GM19099 (cell line): ENCODE measurements around the gene STAMBP.

Experiments
- POLR2A ChIP-seq: IDR thresholded peaks from 3 replicates; pipeline ENCODE4 v1.6.1; 2011; ENCODE audit warnings: low read depth; ENCODE audit not compliant: insufficient read length; ENCODE audit errors: extremely low read depth

The STAMBP gene

DNA sequence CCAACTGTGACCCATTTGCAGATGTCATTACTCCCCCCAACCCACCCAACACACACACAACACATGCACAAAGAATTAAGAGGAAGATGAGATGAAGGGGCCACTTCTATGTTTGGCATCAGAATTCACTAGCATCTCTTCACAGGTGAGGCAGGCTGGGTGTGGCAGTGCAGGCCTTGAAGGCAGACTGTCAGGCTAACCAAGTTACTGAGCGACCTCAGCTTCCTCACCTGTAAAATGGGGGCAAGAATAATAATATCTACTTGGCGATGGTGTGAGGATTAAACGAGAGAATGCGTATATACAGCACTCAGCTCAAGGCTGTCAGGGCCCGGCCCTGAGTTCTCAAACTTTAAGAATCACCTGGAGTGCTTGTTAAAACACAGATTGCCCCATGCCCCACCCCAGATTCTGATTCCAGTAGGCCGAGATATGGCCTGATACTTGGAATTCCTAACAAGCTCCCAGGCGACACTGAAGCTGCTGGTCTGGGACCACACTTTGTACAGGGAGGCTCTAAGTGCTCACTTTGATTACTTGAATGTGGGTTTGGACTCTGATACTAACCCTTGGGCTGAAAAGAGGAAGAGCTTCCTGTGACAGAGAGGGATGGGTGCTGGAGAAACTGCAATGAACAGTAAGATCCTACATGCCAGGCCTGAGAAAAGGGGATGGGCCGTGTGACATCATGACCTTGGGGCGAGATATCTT, 65.2 kb downstream of the STAMBP start:
- TF ChIP-seq POLR2A, result no peak

DNA sequence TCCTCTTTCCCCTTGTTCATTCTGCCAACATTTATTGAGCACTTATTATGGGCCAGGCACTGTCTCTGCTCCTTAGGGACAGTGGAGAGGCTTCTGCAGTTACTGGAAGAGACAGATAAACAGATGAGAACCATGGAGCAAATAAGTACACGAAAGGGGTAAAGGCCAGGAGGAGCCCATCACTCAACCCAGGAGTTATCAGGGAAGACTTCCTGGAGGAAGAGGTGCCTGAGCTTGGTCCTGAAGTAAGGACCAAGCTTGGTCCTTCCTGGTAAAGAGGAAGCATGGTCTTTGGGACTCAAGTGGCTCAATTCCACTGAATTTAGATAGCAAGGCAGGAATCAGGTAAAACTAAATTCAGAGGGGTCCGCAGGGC, 65.7 kb downstream of the STAMBP start:
- TF ChIP-seq POLR2A, result no peak

- no peak for TF ChIP-seq POLR2A
Observed at GRCh38 chr2:73894877-73895276, 66.1 kb downstream of the STAMBP start.

- no peak for TF ChIP-seq POLR2A
Observed at GRCh38 chr2:73895473-73895872, 66.7 kb downstream of the STAMBP start.

GRCh38 chr2:73896362-73897239, 67.8 kb downstream of the STAMBP start:
- TF ChIP-seq POLR2A, result no peak

DNA sequence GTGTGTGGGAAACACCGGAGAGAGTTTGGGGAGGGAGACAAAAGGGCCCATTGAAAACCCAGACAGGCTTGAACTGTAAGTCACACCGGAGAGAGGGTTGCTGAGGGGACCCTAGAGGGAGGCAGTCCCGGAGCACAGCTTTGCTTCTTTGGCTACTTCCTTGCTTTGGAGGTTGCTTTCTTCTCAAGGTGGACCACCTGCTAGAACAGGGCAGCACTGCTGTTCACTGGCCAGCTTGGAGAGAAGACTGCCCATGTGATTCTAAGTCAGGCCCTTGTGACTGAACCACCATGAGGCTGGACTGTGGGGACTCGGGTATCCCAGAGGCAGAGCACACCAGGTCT, 68.5 kb downstream of the STAMBP start:
- no peak for TF ChIP-seq POLR2A

GRCh38 chr2:73897934-73898333, 69.2 kb downstream of the STAMBP start:
- no peak for TF ChIP-seq POLR2A

DNA sequence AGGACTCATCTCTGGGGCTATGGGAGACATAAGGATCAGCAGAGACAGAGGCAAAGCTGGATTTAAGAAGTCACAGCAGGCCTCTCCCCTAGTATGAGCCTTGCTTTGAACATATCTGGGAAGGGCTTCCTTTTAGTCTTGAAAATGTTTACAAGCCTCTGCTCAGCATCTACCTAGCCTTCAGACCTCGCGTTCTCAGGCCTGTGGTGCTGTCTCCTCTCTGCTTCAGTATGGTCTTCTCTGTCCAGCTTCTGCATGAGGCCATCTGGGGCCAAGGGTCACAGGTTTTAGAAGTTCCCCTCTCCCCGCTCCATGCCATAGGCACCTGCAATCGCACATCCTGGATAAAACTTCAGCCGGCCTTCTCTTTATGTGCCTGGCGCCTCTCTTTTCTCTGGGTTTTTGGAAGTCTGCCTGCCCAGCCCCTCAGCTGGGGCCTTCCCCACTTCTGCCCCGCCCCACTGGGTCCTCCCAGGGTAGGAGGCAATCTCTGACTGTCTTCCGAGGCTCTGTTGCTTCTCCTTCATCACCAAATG, 71.1 kb downstream of the STAMBP start:
- TF ChIP-seq POLR2A, result no peak

DNA sequence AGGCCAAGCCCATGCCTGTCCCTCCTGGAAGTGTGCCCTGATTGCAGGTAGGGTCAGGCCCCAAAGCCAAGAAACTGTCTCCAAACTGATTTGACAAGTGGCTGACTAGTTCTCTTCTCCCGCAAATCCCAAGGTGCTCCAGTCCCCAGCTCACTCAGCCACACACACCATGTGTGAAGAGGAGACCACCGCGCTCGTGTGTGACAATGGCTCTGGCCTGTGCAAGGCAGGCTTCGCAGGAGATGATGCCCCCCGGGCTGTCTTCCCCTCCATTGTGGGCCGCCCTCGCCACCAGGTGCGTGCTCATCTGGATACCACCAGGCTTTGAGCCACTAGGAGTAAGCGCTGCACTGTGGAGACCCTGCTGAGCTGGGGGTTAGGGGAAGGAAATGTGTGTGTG, 72.4 kb downstream of the STAMBP start:
- no peak for TF ChIP-seq POLR2A

DNA sequence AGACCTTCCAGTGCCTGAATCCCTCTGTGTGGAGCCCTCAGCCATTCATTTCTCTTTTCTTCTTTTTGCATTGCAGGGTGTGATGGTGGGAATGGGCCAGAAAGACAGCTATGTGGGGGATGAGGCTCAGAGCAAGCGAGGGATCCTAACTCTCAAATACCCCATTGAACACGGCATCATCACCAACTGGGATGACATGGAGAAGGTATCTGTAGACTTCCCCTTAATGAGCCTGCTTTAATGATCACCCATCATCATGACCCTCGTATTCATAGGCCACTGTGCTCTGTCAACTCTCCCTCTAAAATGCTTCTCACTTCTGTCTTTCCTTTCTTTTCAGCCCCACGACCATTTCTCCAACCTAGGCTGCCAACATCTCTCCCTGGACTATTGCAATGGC, 73.5 kb downstream of the STAMBP start:
- no peak for TF ChIP-seq POLR2A

- TF ChIP-seq POLR2A, result no peak
Observed at GRCh38 chr2:73903313-73903712, 74.6 kb downstream of the STAMBP start.

DNA sequence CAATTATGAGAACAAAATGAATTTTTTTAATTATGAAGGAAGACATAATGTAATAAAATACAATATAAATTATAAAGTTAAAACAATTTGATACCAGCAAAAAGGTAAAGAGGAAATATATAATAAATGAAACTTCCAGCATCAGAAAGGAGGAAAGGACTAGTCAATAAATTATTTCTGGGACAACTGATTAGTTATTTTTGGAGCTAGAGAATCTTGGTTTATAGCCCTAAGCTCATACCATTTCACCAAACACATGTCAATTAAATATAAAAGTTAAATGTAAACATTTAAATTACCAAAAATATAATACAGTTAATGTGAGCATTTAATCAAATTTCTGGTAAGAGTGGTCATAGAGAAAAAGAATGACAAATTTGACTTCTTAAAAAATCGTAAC, 76.2 kb downstream of the STAMBP start:
- TF ChIP-seq POLR2A, result no peak

GRCh38 chr2:73906847-73907505, 78.2 kb downstream of the STAMBP start:
- TF ChIP-seq POLR2A, result no peak

DNA sequence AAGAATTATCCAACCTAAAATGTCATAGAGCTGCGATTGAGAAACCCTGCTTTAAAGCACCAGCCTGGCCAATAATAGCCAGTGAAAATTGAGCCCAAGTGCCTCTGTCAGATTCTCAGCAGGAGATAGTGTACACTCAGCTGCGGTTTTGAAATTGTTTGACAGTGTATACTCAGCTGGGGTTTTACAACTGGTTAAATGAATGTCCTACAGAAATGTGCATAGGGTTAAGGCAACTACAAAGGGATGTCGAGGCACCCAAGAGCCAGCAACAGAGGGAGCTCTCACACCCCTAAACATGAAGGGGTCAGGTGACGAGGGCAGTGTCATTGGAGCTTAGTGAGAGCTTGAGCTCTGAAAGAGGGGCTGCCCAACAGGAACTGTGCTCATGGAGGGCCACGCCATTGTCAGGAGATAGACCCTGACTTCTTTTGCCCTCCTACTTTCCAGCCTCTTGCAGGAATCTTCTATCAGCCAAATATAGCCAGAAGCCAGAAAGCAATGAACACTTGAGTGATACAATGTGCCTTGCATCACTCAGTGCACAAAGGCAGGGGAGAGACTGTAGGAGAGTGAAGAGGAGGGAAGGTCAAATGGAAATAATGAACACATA, 79.2 kb downstream of the STAMBP start:
- no peak for TF ChIP-seq POLR2A

GRCh38 chr2:73908689-73909652, 80.2 kb downstream of the STAMBP start:
- no peak for TF ChIP-seq POLR2A
